Fibroblast of mammary gland (primary cell): Measurements from ENCODE around the gene MET.

Source experiments
- DNase-seq: peaks from one replicate; pipeline ENCODE4 v3.0.0-alpha.2; 2010; ENCODE audit warnings: low read depth
- H3K4me3 ChIP-seq: 2 replicates; pipeline ENCODE4 v1.5.1; 2011; ENCODE audit warnings: low read depth, mild to moderate bottlenecking, low read length, moderate library complexity; ENCODE audit not compliant: control insufficient read depth
- CTCF ChIP-seq: conservative IDR thresholded peaks from 2 replicates; pipeline ENCODE4 v1.5.1; 2011; ENCODE audit warnings: low read depth, low read length, inconsistent platforms; ENCODE audit not compliant: control insufficient read depth, insufficient read depth

The MET gene

GRCh38 chr7:116828281-116828680 lies 156.3 kb downstream of the MET start:
- no peak for DNase-seq
- TF ChIP-seq CTCF, result no peak
- no peak overlapping the region for H3K4me3 ChIP-seq

GRCh38 chr7:116829041-116829440 lies 157.0 kb downstream of the MET start:
- TF ChIP-seq CTCF, result no peak
- no peak for DNase-seq
- no peak overlapping the region for H3K4me3 ChIP-seq

GRCh38 chr7:116829493-116829892 lies 157.5 kb downstream of the MET start:
- no peak overlapping the region for H3K4me3 ChIP-seq
- no peak for DNase-seq
- no peak for TF ChIP-seq CTCF

- no peak overlapping the region for H3K4me3 ChIP-seq
- no peak for TF ChIP-seq CTCF
- no peak for DNase-seq
Measured at GRCh38 chr7:116832692-116833091, 160.7 kb downstream of the MET start.

GRCh38 chr7:116834815-116835504 lies 163.0 kb downstream of the MET start:
- no peak overlapping the region for H3K4me3 ChIP-seq
- DNase-seq, result peak; percentile 70
- no peak for TF ChIP-seq CTCF

GRCh38 chr7:116836048-116836447 lies 164.1 kb downstream of the MET start:
- TF ChIP-seq CTCF, result no peak
- no peak overlapping the region for H3K4me3 ChIP-seq
- DNase-seq, result no peak

- DNase-seq, result no peak
- TF ChIP-seq CTCF, result no peak
- no peak overlapping the region for H3K4me3 ChIP-seq
Measured at GRCh38 chr7:116836911-116837310, 164.9 kb downstream of the MET start.
